SU-DHL-6 (cell line): ENCODE measurements around the gene BBLN.

Experiments
- H2AFZ ChIP-seq: fragments of 200-600 bp; sonication (generic); 2 replicates; pipeline ENCODE4 v1.6.1; 2014; ENCODE audit warnings: low read depth, mild to moderate bottlenecking, moderate library complexity, mixed read lengths, antibody characterized with exemption, low read length; ENCODE audit not compliant: severe bottlenecking
- H3F3A ChIP-seq: fragments of 200-600 bp; shearing (Covaris generic); 2 replicates; pipeline ENCODE4 v1.6.0; 2016; ENCODE audit warnings: antibody characterized with exemption, mild to moderate bottlenecking; ENCODE audit not compliant: insufficient read depth
- H3K27ac ChIP-seq: fragments of 200-600 bp; sonication (generic); 2 replicates; pipeline ENCODE4 v1.5.1; 2016; ENCODE audit warnings: low read depth, mild to moderate bottlenecking, low read length, moderate library complexity, mixed read lengths
- H3K27me3 ChIP-seq: fragments of 200-600 bp; sonication (generic), shearing (Covaris generic); 2 replicates; pipeline ENCODE4 v1.6.0; 2014; ENCODE audit warnings: mild to moderate bottlenecking, low read length
- H3K36me3 ChIP-seq: fragments of 200-600 bp; sonication (generic); 2 replicates; pipeline ENCODE4 v1.6.1; 2014; ENCODE audit warnings: mild to moderate bottlenecking, low read length, mixed read lengths
- H3K4me2 ChIP-seq: fragments of 300-600, 200-600 bp; shearing (Covaris generic), sonication (generic); 2 replicates; pipeline ENCODE4 v1.6.0; 2014; ENCODE audit warnings: low read length, low read depth, mild to moderate bottlenecking; ENCODE audit not compliant: poor library complexity, severe bottlenecking
- H3K4me3 ChIP-seq: fragments of 200-600 bp; sonication (generic); 2 replicates; pipeline ENCODE4 v1.5.1; 2014; ENCODE audit warnings: antibody characterized with exemption, low read length, mild to moderate bottlenecking, mixed read lengths; ENCODE audit not compliant: insufficient read depth, poor library complexity, severe bottlenecking
- H3K79me2 ChIP-seq: fragments of 200-600 bp; sonication (generic); 2 replicates; pipeline ENCODE4 v1.6.1; 2014; ENCODE audit warnings: mild to moderate bottlenecking, low read length, moderate library complexity; ENCODE audit not compliant: insufficient read depth
- H3K9ac ChIP-seq: fragments of 200-600 bp; sonication (generic); 2 replicates; pipeline ENCODE4 v1.7.0; 2014; ENCODE audit warnings: mild to moderate bottlenecking, low read length
- H3K9me2 ChIP-seq: fragments of 200-600 bp; sonication (generic); replicated peaks from 2 replicates; pipeline ENCODE4 v1.6.1; 2014; ENCODE audit warnings: low read length; ENCODE audit not compliant: insufficient read depth
- H3K9me3 ChIP-seq: fragments of 200-600 bp; sonication (generic); 2 replicates; pipeline ENCODE4 v1.6.1; 2014; ENCODE audit warnings: low read length, mixed read lengths; ENCODE audit not compliant: insufficient read depth
- H4K20me1 ChIP-seq: fragments of 200-600 bp; sonication (generic); 2 replicates; pipeline ENCODE4 v1.6.1; 2014; ENCODE audit warnings: low read depth, mild to moderate bottlenecking, antibody characterized with exemption, low read length, moderate library complexity, mixed read lengths
- EZH2phosphoT487 ChIP-seq: fragments of 200-600 bp; sonication (generic), shearing (Covaris generic); conservative IDR thresholded peaks from 2 replicates; pipeline ENCODE4 v1.6.1; 2018; ENCODE audit warnings: mild to moderate bottlenecking, antibody characterized with exemption, low read length, moderate library complexity, mixed read lengths
- TF ChIP-seq, protein P1 (sequence below): fragments of 200-600 bp; sonication (generic); IDR thresholded peaks from one replicate; pipeline ENCODE4 v1.5.1; 2017; ENCODE audit warnings: antibody characterized with exemption, mild to moderate bottlenecking, low read length, moderate library complexity; ENCODE audit not compliant: insufficient read depth, poor library complexity, severe bottlenecking

Gene BBLN

DNA sequence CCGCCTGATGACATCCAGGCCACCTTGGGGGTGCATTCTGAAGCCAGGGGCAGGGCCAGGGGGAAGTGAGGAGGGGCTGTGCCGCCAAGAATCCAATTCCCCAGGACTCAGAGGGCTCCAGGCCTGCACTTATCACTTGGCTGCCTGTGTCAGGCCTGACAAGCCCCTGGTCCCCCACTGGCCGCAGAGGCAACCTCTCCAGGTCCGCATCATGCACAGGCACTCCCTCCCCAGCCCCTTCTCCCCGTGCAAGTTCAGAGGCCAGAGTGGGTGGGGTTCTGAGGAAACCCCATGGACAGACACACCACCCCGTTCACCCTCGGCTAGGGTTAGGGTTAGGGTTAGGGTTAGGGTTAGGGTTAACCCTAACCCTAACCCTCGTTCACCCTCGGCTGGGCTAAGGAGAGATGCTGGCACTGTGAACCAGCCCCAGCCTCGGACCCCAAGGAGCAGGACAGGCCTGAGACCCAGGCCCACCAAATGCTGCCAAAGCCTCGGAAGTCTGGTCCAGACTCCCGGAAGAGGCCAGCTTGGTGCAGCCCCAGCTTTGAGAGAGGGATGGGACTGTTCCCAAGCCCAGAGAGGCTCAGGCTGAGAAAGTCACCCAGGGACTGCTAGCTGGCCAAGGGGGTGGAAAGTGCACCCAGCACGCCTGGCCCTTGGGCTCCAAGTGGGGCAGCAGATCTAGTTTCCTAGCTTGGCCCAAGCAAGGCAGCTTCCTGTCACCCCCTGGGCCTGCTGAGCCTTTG, 5.9 kb upstream of the BBLN start:
- Histone ChIP-seq H3K27me3 (no peaks in the 10 kb centered on the region), H3K9me3 (no peaks in the 10 kb centered on the region), H2AFZ (no peak overlapping the region), H3K36me3 (no peaks in the 10 kb centered on the region), H4K20me1 (no peaks in the 10 kb centered on the region), H3F3A (no peaks in the 10 kb centered on the region), H3K4me2 (no peak overlapping the region), H3K9me2 (no peaks in the 10 kb centered on the region), H3K4me3 (no peak overlapping the region), H3K79me2 (no peaks in the 10 kb centered on the region), H3K27ac (no peak overlapping the region), H3K9ac (no peak overlapping the region)
- no peak for TF ChIP-seq EZH2phosphoT487
- TF ChIP-seq, protein P1, sequence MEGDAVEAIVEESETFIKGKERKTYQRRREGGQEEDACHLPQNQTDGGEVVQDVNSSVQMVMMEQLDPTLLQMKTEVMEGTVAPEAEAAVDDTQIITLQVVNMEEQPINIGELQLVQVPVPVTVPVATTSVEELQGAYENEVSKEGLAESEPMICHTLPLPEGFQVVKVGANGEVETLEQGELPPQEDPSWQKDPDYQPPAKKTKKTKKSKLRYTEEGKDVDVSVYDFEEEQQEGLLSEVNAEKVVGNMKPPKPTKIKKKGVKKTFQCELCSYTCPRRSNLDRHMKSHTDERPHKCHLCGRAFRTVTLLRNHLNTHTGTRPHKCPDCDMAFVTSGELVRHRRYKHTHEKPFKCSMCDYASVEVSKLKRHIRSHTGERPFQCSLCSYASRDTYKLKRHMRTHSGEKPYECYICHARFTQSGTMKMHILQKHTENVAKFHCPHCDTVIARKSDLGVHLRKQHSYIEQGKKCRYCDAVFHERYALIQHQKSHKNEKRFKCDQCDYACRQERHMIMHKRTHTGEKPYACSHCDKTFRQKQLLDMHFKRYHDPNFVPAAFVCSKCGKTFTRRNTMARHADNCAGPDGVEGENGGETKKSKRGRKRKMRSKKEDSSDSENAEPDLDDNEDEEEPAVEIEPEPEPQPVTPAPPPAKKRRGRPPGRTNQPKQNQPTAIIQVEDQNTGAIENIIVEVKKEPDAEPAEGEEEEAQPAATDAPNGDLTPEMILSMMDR = no peak

DNA sequence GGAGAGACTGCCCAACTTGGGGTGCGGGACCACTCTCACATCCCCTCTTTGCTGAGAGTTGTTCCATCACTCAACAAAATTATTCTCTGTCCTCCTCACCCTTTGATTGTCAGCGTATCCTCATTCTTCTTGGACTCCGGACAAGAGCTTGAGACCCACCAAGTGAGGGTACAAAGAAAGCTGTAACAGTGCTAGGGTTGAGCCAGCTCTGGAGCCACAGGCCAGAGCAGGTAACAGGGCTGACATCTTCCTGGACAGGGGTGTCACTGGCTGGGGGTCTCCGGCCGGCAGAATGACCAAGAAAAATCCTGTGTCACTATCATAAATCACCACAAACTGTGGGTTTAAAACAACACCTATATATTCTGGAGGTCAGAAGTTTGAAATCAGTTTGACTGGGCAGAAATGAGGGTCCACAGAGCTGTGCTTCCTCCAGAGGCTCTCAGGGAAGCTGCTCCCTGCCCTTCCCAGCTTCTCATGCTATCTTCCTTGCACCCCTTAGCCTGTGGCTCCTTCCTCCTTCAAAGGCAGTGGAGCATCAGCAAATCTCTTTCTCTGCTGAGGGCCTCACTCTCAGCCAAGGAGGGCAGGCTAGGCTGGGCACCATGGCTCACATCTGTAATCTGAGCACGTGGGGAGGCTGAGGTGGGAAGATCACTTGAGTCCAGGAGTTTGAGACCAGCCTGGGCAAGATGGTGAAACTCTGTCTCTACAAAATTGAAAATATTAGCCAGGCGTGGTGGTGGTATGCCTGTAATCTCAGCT, 4.1 kb upstream of the BBLN start:
- Histone ChIP-seq H3F3A (no peaks in the 10 kb centered on the region), H3K9me3 (no peaks in the 10 kb centered on the region), H3K9me2 (no peaks in the 10 kb centered on the region), H2AFZ (no peak overlapping the region), H3K9ac (no peak overlapping the region), H4K20me1 (no peaks in the 10 kb centered on the region), H3K27me3 (no peaks in the 10 kb centered on the region), H3K4me2 (no peak overlapping the region), H3K27ac (no peak overlapping the region), H3K79me2 (no peaks in the 10 kb centered on the region), H3K4me3 (no peak overlapping the region), H3K36me3 (no peaks in the 10 kb centered on the region)
- no peak for TF ChIP-seq EZH2phosphoT487
- TF ChIP-seq, protein P1 = no peak

DNA sequence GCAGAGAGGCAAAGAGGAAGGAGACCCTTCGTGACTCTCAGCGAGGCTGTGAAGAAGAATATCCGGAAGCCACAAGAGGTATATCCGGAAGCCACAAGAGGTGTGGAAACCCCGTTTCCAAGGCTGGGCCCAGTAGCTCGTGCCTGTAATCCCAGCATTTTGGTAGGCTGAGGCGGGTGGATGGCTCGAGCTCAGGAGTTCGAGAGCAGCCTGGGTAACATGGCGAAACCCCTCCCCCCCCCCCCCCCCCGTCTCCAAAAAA, 612 bp upstream of the BBLN start:
- Histone ChIP-seq H4K20me1 (no peaks in the 10 kb centered on the region), H3F3A (no peaks in the 10 kb centered on the region), H3K9me3 (no peaks in the 10 kb centered on the region), H3K9me2 (no peaks in the 10 kb centered on the region), H3K79me2 (no peaks in the 10 kb centered on the region), H3K4me2 (peak overlapping the region; percentile 69), H3K9ac (peak overlapping the region; percentile 86), H3K4me3 (peak overlapping the region; percentile 65), H3K27ac (no peak overlapping the region), H2AFZ (peak overlapping the region; percentile 98), H3K27me3 (no peaks in the 10 kb centered on the region), H3K36me3 (no peaks in the 10 kb centered on the region)
- TF ChIP-seq, protein P1 = no peak
- TF ChIP-seq EZH2phosphoT487 = no peak
